Neuronal stem cell (in vitro differentiated cells): Measurements from ENCODE around the gene CRADD.

Experiments used
- DNase-seq: peaks from one replicate; pipeline ENCODE4 v3.0.0-alpha.2; 2013; ENCODE audit warnings: low spot score
- H2AFZ ChIP-seq: one replicate; pipeline ENCODE4 v1.6.1; 2013; ENCODE audit warnings: mild to moderate bottlenecking, low read length, inconsistent platforms
- H2AK5ac ChIP-seq: 2 replicates; pipeline ENCODE4 v1.6.1; 2013; ENCODE audit warnings: low read depth, mild to moderate bottlenecking, inconsistent platforms, low read length, moderate library complexity, mixed read lengths
- H2BK120ac ChIP-seq: 2 replicates; pipeline ENCODE4 v1.6.1; 2013; ENCODE audit warnings: low read depth, mild to moderate bottlenecking, inconsistent platforms, low read length, moderate library complexity, mixed read lengths
- H2BK12ac ChIP-seq: one replicate; pipeline ENCODE4 v1.6.1; 2013; ENCODE audit warnings: low read length, inconsistent platforms
- H2BK15ac ChIP-seq: 2 replicates; pipeline ENCODE4 v1.6.1; 2013; ENCODE audit warnings: mild to moderate bottlenecking, low read length, inconsistent platforms, mixed read lengths
- H2BK5ac ChIP-seq: one replicate; pipeline ENCODE4 v1.6.1; 2013; ENCODE audit warnings: inconsistent platforms, mild to moderate bottlenecking, low read length, moderate library complexity
- H3K14ac ChIP-seq: one replicate; pipeline ENCODE4 v1.6.1; 2013; ENCODE audit warnings: low read length, inconsistent platforms
- H3K18ac ChIP-seq: 2 replicates; pipeline ENCODE4 v1.6.1; 2013; ENCODE audit warnings: low read length, inconsistent platforms
- H3K23ac ChIP-seq: 2 replicates; pipeline ENCODE4 v1.6.1; 2013; ENCODE audit warnings: low read depth, mild to moderate bottlenecking, mixed read lengths, low read length, inconsistent platforms; ENCODE audit not compliant: poor library complexity
- H3K27ac ChIP-seq: replicated peaks from 3 replicates; pipeline ENCODE4 v1.5.1; 2013; ENCODE audit warnings: low read length, inconsistent platforms
- H3K27me3 ChIP-seq, 3 experiments: 2 replicates each; pipeline ENCODE4 v1.6.1; 2013; ENCODE audit warnings: low read length in 3 of 3, mild to moderate bottlenecking in 2 of 3, inconsistent platforms in 1 of 3, low read depth in 1 of 3, mixed read lengths in 1 of 3, moderate library complexity in 1 of 3; ENCODE audit not compliant: control insufficient read depth in 3 of 3, insufficient read depth in 3 of 3
- H3K36me3 ChIP-seq, 2 donors: replicated peaks in 1 of 2; 2 replicates each; pipeline ENCODE4 v1.6.1; 2013; ENCODE audit warnings: low read length in 2 of 2; ENCODE audit not compliant: control insufficient read depth in 2 of 2, insufficient read depth in 2 of 2
- H3K4ac ChIP-seq: 2 replicates; pipeline ENCODE4 v1.6.1; 2013; ENCODE audit warnings: inconsistent platforms, mild to moderate bottlenecking, low read length, moderate library complexity
- H3K4me1 ChIP-seq, 2 donors: 1 replicate in 1 of 2; 2 replicates in 1 of 2; pipeline ENCODE4 v1.6.1; 2013; ENCODE audit warnings: low read length in 2 of 2, low read depth in 1 of 2; ENCODE audit not compliant: control insufficient read depth in 2 of 2, insufficient read depth in 1 of 2
- H3K4me2 ChIP-seq: one replicate; pipeline ENCODE4 v1.6.1; 2013; ENCODE audit warnings: mild to moderate bottlenecking, low read length, inconsistent platforms; ENCODE audit not compliant: insufficient read depth, poor library complexity, severe bottlenecking
- H3K4me3 ChIP-seq, 2 donors: 2 replicates each; pipeline ENCODE4 v1.5.1; 2013; ENCODE audit warnings: low read length in 2 of 2, mild to moderate bottlenecking in 2 of 2, inconsistent platforms in 1 of 2, moderate library complexity in 1 of 2
- H3K79me1 ChIP-seq: one replicate; pipeline ENCODE4 v1.6.1; 2013; ENCODE audit warnings: low read depth, mild to moderate bottlenecking, inconsistent platforms, low read length, moderate library complexity
- H3K9ac ChIP-seq: one replicate; pipeline ENCODE4 v1.6.1; 2013; ENCODE audit warnings: mild to moderate bottlenecking, low read depth, low read length, inconsistent platforms; ENCODE audit not compliant: poor library complexity
- H3K9me3 ChIP-seq, 2 donors: replicated peaks in 1 of 2; 2 replicates each; pipeline versions ENCODE3 to v1.6.1; 2013; ENCODE audit warnings: low read length in 2 of 2, mild to moderate bottlenecking in 2 of 2, inconsistent platforms in 1 of 2, low read depth in 1 of 2, mixed read lengths in 1 of 2, moderate library complexity in 1 of 2; ENCODE audit not compliant: control insufficient read depth in 2 of 2, insufficient read depth in 1 of 2
- H4K8ac ChIP-seq: one replicate; pipeline ENCODE4 v1.6.1; 2013; ENCODE audit warnings: low read depth, mild to moderate bottlenecking, inconsistent platforms, low read length, moderate library complexity
- H4K91ac ChIP-seq: one replicate; pipeline ENCODE4 v1.6.1; 2013; ENCODE audit warnings: low read length, low read depth, mild to moderate bottlenecking, inconsistent platforms; ENCODE audit not compliant: poor library complexity
- WGBS, 2 donors: extraction: QIAGEN DNeasy Blood & Tissue Kit; methylation state at CpG; one replicate each; pipeline ENCODE4 v1.1.7; 2013; ENCODE audit warnings: missing lambda C conversion rate in 2 of 2, mixed read lengths in 1 of 2; ENCODE audit not compliant: insufficient read length in 2 of 2, insufficient replicate concordance in 1 of 2; ENCODE audit errors: extremely low coverage in 2 of 2; 5-methylcytosine and 5-hydroxymethylcytosine counted together

CRADD gene

GRCh38 chr12:93668919-93669418 lies 8.2 kb upstream of the CRADD start:
- H2BK15ac ChIP-seq = no peak overlapping the region

GRCh38 chr12:93669452-93669851 lies 7.7 kb upstream of the CRADD start:
- Histone ChIP-seq H3K4me2 (no peak overlapping the region), H3K27ac (no peak overlapping the region), H2AFZ (no peak overlapping the region), H3K79me1 (no peaks in the 10 kb centered on the region), H3K9me3 (no peaks in the 10 kb centered on the region), H4K91ac (no peak overlapping the region), H3K4ac (no peak overlapping the region), H2AK5ac (no peak overlapping the region), H4K8ac (no peak overlapping the region), H3K4me3 (no peak overlapping the region), H3K27me3 (no peaks in the 10 kb centered on the region), H3K36me3 (no peaks in the 10 kb centered on the region), H3K18ac (no peak overlapping the region), H3K9ac (no peak overlapping the region), H3K23ac (no peak overlapping the region), H3K4me1 (no peaks in the 10 kb centered on the region), H2BK15ac (no peak overlapping the region), H2BK120ac (no peak overlapping the region), H2BK5ac (no peak overlapping the region), H3K14ac (no peak overlapping the region), H2BK12ac (no peak overlapping the region)
- no CpG with 5 or more reads among the region's 3 CpGs for WGBS, 2 donors
- DNase-seq = no peak

More at GRCh38 chr12:93668919-93669418, 8.2 kb upstream of the CRADD start:
- Histone ChIP-seq H2BK120ac (no peak overlapping the region), H4K91ac (no peak overlapping the region), H3K9me3 (no peaks in the 10 kb centered on the region), H3K18ac (no peak overlapping the region), H3K4me3 (no peak overlapping the region), H2AFZ (no peak overlapping the region), H3K14ac (no peak overlapping the region), H3K27ac (no peak overlapping the region), H3K23ac (no peak overlapping the region), H3K36me3 (no peaks in the 10 kb centered on the region), H3K4me1 (no peaks in the 10 kb centered on the region), H3K4ac (no peak overlapping the region), H2BK5ac (no peak overlapping the region), H3K79me1 (no peaks in the 10 kb centered on the region), H2AK5ac (no peak overlapping the region), H3K4me2 (no peak overlapping the region), H3K9ac (no peak overlapping the region), H4K8ac (no peak overlapping the region), H2BK12ac (no peak overlapping the region), H3K27me3 (no peaks in the 10 kb centered on the region)
- no peak for DNase-seq
- no CpG with 5 or more reads among the region's 5 CpGs for WGBS, 2 donors

- no peak overlapping the region for H2AK5ac ChIP-seq
- no peak overlapping the region for H3K9ac ChIP-seq
- no peak overlapping the region for H4K8ac ChIP-seq
- H3K4me1 ChIP-seq = no peaks in the 10 kb centered on the region
- H2BK12ac ChIP-seq = no peak overlapping the region
- no peaks in the 10 kb centered on the region for H3K9me3 ChIP-seq
- no peak for DNase-seq
- H4K91ac ChIP-seq = no peak overlapping the region
- H3K18ac ChIP-seq = no peak overlapping the region
- H3K4ac ChIP-seq = no peak overlapping the region
- no peak overlapping the region for H3K23ac ChIP-seq
- H3K4me3 ChIP-seq = no peak overlapping the region
- no peaks in the 10 kb centered on the region for H3K27me3 ChIP-seq
- H3K4me2 ChIP-seq = no peak overlapping the region
- no peak overlapping the region for H2AFZ ChIP-seq
- H3K36me3 ChIP-seq = no peaks in the 10 kb centered on the region
- H2BK15ac ChIP-seq = no peak overlapping the region
- H2BK5ac ChIP-seq = no peak overlapping the region
- WGBS, 2 donors = no CpG with 5 or more reads among the region's 4 CpGs
- H3K27ac ChIP-seq = no peak overlapping the region
- H3K14ac ChIP-seq = no peak overlapping the region
- H2BK120ac ChIP-seq = no peak overlapping the region
- H3K79me1 ChIP-seq = no peaks in the 10 kb centered on the region
Measured at GRCh38 chr12:93670104-93670503, 7.1 kb upstream of the CRADD start.

GRCh38 chr12:93671044-93671443 lies 6.1 kb upstream of the CRADD start:
- Histone ChIP-seq H3K23ac (no peak overlapping the region), H3K4me3 (no peak overlapping the region), H2AFZ (no peak overlapping the region), H2BK15ac (no peak overlapping the region), H2AK5ac (no peak overlapping the region), H2BK5ac (no peak overlapping the region), H2BK120ac (no peak overlapping the region), H3K14ac (no peak overlapping the region), H3K18ac (no peak overlapping the region), H3K27ac (no peak overlapping the region), H4K8ac (no peak overlapping the region), H3K4me2 (no peak overlapping the region), H3K4ac (no peak overlapping the region), H3K36me3 (no peaks in the 10 kb centered on the region), H2BK12ac (no peak overlapping the region), H3K9ac (no peak overlapping the region), H4K91ac (no peak overlapping the region), H3K27me3 (no peaks in the 10 kb centered on the region), H3K79me1 (no peaks in the 10 kb centered on the region), H3K4me1 (no peaks in the 10 kb centered on the region), H3K9me3 (no peaks in the 10 kb centered on the region)
- no peak for DNase-seq
- no CpG with 5 or more reads among the region's 3 CpGs for WGBS, 2 donors
